HG03175 (cell line): Measurements from ENCODE around the gene MRPS2.

Experiments used
- ATAC-seq: cut with Tn5 transposase; IDR thresholded peaks from one replicate; pipeline ENCODE4 v1.9.1; 2021; ENCODE audit warnings: mild to moderate bottlenecking, moderate library complexity; ENCODE audit not compliant: unreplicated experiment

The MRPS2 gene

GRCh38 chr9:135551456-135551855 is 51.0 kb downstream of the MRPS2 start:
- no peak for ATAC-seq

DNA sequence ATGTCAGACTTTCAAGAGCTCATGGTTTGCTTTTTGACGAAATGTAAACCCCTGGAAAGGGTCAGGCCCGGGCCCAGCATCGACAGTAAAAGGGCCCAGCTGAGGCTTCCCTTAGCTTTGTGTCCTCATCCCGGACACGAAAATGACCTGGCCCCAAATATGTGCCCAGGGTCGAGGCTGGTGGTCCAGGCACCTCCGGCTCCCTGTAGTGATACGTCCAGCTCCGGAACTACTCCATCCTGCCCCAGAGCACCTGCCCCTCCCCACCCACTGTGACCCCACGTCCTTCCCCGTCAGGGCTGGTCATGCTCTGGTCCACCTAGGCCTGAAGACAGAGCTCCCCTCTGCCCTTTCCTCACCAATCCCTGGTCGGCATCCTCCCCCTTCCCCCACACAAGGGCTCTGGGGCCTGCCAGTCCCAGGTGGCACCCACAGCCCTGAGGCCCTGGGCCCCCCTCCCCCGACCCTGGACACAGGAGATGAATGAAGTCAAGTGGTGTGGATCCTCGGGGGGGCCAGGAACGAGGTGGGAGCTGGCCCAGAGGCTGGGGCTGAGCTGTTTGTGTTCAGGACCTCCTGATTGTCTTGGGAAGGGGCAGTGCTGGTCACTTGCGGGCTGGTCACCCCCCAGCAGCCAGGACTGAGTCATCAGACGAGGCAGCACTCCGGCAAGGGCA is 51.7 kb downstream of the MRPS2 start:
- no peak for ATAC-seq

- ATAC-seq: no peak
These were observed 52.3 kb downstream of the MRPS2 start for GRCh38 chr9:135552698-135553171.
